H1 (cell line): ENCODE results near the gene ZNF566. TPM values are rescaled to one million over a fixed set of nuclear protein-coding genes. Genes with fewer than 3 reads are reported as not detected.

Experiments
- CTCF ChIA-PET: fragments of 300-600 bp; sonication (Branson Sonifier 250); formaldehyde crosslinking; loops from one replicate; lab custom pipeline; 2021; ENCODE audit not compliant: partially characterized antibody; lab: Charles Lee
- POLR2A ChIA-PET: fragments of 300-600 bp; sonication (Branson Sonifier 250); formaldehyde crosslinking; loops from one replicate; lab custom pipeline; 2021; ENCODE audit warnings: inconsistent platforms; ENCODE audit not compliant: partially characterized antibody; lab: Charles Lee
- DNase-seq, 2 experiments: peaks; one replicate each; pipeline versions ENCODE4 v3.0.0 to v3.0.0-alpha.2; 2010 to 2022; ENCODE audit warnings: low spot score in 2 of 2, low read depth in 1 of 2, mixed read lengths in 1 of 2
- FAIRE-seq: peaks from 2 replicates; lab custom pipeline; 2011; peaks lifted over from hg19 to GRCh38; lab: Jason Lieb, UNC
- H2AFZ ChIP-seq: 2 replicates; pipeline ENCODE4 v1.8.1; 2012; ENCODE audit warnings: low read length, inconsistent platforms
- H2AK5ac ChIP-seq: 2 replicates; pipeline ENCODE4 v1.6.1; 2013; ENCODE audit warnings: low read depth, low read length
- H2BK120ac ChIP-seq: replicated peaks from 2 replicates; pipeline ENCODE3; 2013; ENCODE audit warnings: low read depth, low read length, inconsistent platforms
- H2BK12ac ChIP-seq: 2 replicates; pipeline ENCODE4 v1.6.1; 2013; ENCODE audit warnings: low read depth, low read length
- H2BK15ac ChIP-seq: 2 replicates; pipeline ENCODE4 v1.6.1; 2013; ENCODE audit warnings: low read length
- H2BK20ac ChIP-seq: 2 replicates; pipeline ENCODE4 v1.6.1; 2013; ENCODE audit warnings: low read length
- H2BK5ac ChIP-seq: 2 replicates; pipeline ENCODE4 v1.6.1; 2013; ENCODE audit warnings: low read depth, low read length
- H3K14ac ChIP-seq: 2 replicates; pipeline ENCODE4 v1.6.1; 2013; ENCODE audit warnings: inconsistent platforms; ENCODE audit not compliant: insufficient read length
- H3K18ac ChIP-seq: 2 replicates; pipeline ENCODE4 v1.6.1; 2013; ENCODE audit warnings: low read length; ENCODE audit errors: extremely low read depth
- H3K23ac ChIP-seq: 2 replicates; pipeline ENCODE4 v1.6.1; 2013; ENCODE audit warnings: inconsistent platforms; ENCODE audit not compliant: insufficient read length
- H3K23me2 ChIP-seq: 2 replicates; pipeline ENCODE4 v1.6.1; 2013; ENCODE audit warnings: low read depth, low read length
- H3K27ac ChIP-seq: 2 replicates; pipeline ENCODE4 v1.6.1; 2011; ENCODE audit warnings: low read depth, low read length, inconsistent platforms
- H3K27me3 ChIP-seq, 4 experiments: replicated peaks in 1 of 4; 1 replicate in 1 of 4; 2 replicates in 3 of 4; pipeline versions ENCODE4 v1.6.1 to v1.8.1; 2011 to 2013; ENCODE audit warnings: low read length in 3 of 4, mild to moderate bottlenecking in 3 of 4, inconsistent platforms in 2 of 4, mixed read lengths in 2 of 4, moderate library complexity in 1 of 4; ENCODE audit not compliant: control insufficient read depth in 3 of 4, insufficient read depth in 3 of 4; ENCODE audit errors: extremely low read depth in 1 of 4
- H3K36me3 ChIP-seq, 4 experiments: 2 replicates each; pipeline versions ENCODE4 v1.6.1 to v1.8.1; 2011 to 2013; ENCODE audit warnings: mild to moderate bottlenecking in 4 of 4, low read length in 3 of 4, moderate library complexity in 2 of 4, control low read depth in 1 of 4, inconsistent platforms in 1 of 4; ENCODE audit not compliant: insufficient read depth in 4 of 4, control insufficient read depth in 2 of 4
- H3K4ac ChIP-seq: replicated peaks from 2 replicates; pipeline ENCODE3; 2013; ENCODE audit warnings: low read length, low read depth, mixed read lengths, inconsistent platforms; ENCODE audit not compliant: insufficient read length
- H3K4me1 ChIP-seq, 4 experiments: replicated peaks in 1 of 4; 1 replicate in 1 of 4; 2 replicates in 3 of 4; pipeline versions ENCODE4 v1.6.1 to v1.8.1; 2011 to 2013; ENCODE audit warnings: low read length in 3 of 4, inconsistent platforms in 2 of 4, mixed read lengths in 1 of 4; ENCODE audit not compliant: insufficient read depth in 4 of 4, control insufficient read depth in 3 of 4
- H3K4me2 ChIP-seq, 2 experiments: 2 replicates each; pipeline versions ENCODE4 v1.6.1 to v1.8.1; 2011 to 2013; ENCODE audit warnings: low read depth in 2 of 2, low read length in 2 of 2, control low read depth in 1 of 2, inconsistent platforms in 1 of 2, mild to moderate bottlenecking in 1 of 2; ENCODE audit not compliant: insufficient read depth in 1 of 2
- H3K4me3 ChIP-seq, 4 experiments: fragments of 200-600, 300-600 bp in 1 of 4; sonication (generic), shearing (Covaris generic), sonication (Bioruptor Twin) in 1 of 4; 2 replicates each; pipeline versions ENCODE4 v1.5.1 to v1.8.1; 2011 to 2016; ENCODE audit warnings: low read length in 4 of 4, low read depth in 3 of 4, control low read depth in 2 of 4, inconsistent platforms in 2 of 4, mild to moderate bottlenecking in 2 of 4, mixed read lengths in 1 of 4, moderate library complexity in 1 of 4; ENCODE audit not compliant: insufficient read depth in 2 of 4; ENCODE audit errors: extremely low read depth in 1 of 4
- H3K56ac ChIP-seq: replicated peaks from 2 replicates; pipeline ENCODE3; 2013; ENCODE audit warnings: low read depth, mild to moderate bottlenecking, mixed read lengths, low read length, inconsistent platforms; ENCODE audit not compliant: insufficient read length
- H3K79me1 ChIP-seq: 2 replicates; pipeline ENCODE4 v1.6.1; 2013; ENCODE audit warnings: low read depth, low read length, control low read depth
- H3K79me2 ChIP-seq, 2 experiments: 2 replicates each; pipeline versions ENCODE4 v1.6.1 to v1.8.1; 2012 to 2013; ENCODE audit warnings: low read length in 2 of 2, mild to moderate bottlenecking in 2 of 2, inconsistent platforms in 1 of 2; ENCODE audit not compliant: insufficient read depth in 2 of 2, control insufficient read depth in 1 of 2
- H3K9ac ChIP-seq, 4 experiments: replicated peaks in 1 of 4; 1 replicate in 1 of 4; 2 replicates in 3 of 4; pipeline versions ENCODE4 v1.6.1 to v1.8.1; 2011 to 2013; ENCODE audit warnings: low read depth in 3 of 4, low read length in 3 of 4, control low read depth in 2 of 4, mild to moderate bottlenecking in 2 of 4, moderate library complexity in 2 of 4, inconsistent platforms in 1 of 4; ENCODE audit errors: extremely low read depth in 1 of 4
- H3K9me3 ChIP-seq, 2 experiments: 2 replicates each; pipeline versions ENCODE4 v1.6.1 to v1.8.1; 2012 to 2013; ENCODE audit warnings: mild to moderate bottlenecking in 2 of 2, moderate library complexity in 2 of 2, control low read depth in 1 of 2, inconsistent platforms in 1 of 2, low read depth in 1 of 2, low read length in 1 of 2, mixed read lengths in 1 of 2; ENCODE audit not compliant: insufficient read depth in 2 of 2
- H4K20me1 ChIP-seq, 2 experiments: replicated peaks in 1 of 2; 2 replicates each; pipeline versions ENCODE3 to v1.8.1; 2011 to 2013; ENCODE audit warnings: inconsistent platforms in 2 of 2, low read length in 2 of 2, mild to moderate bottlenecking in 1 of 2; ENCODE audit not compliant: insufficient read depth in 2 of 2, control insufficient read depth in 1 of 2
- H4K5ac ChIP-seq: 2 replicates; pipeline ENCODE4 v1.6.1; 2013; ENCODE audit warnings: low read length, low read depth, mixed read lengths, inconsistent platforms; ENCODE audit not compliant: insufficient read length
- H4K8ac ChIP-seq: 2 replicates; pipeline ENCODE4 v1.8.0; 2013; ENCODE audit warnings: mild to moderate bottlenecking, moderate library complexity, low read length, inconsistent platforms; ENCODE audit not compliant: insufficient read depth; ENCODE audit errors: extremely low read depth
- H4K91ac ChIP-seq: replicated peaks from 2 replicates; pipeline ENCODE3; 2013; ENCODE audit warnings: low read length, mixed read lengths, inconsistent platforms; ENCODE audit not compliant: insufficient read length
- FOSL1 ChIP-seq: IDR thresholded peaks from 2 replicates; pipeline ENCODE4 v1.6.1; 2011; ENCODE audit warnings: mild to moderate bottlenecking, low read depth, low read length, moderate library complexity; ENCODE audit not compliant: insufficient read depth
- KDM1A ChIP-seq: fragments of 200-600, 300-600 bp; sonication (generic); IDR thresholded peaks from 2 replicates; pipeline ENCODE4 v1.7.1; 2016; ENCODE audit warnings: mild to moderate bottlenecking, low read length, borderline replicate concordance
- MAX ChIP-seq: IDR thresholded peaks from 2 replicates; pipeline ENCODE4 v1.6.1; 2012; ENCODE audit warnings: inconsistent platforms
- SIN3A ChIP-seq, 2 experiments: IDR thresholded peaks in 1 of 2; conservative IDR thresholded peaks in 1 of 2; 2 replicates each; pipeline ENCODE4 v1.6.1; 2011 to 2012; ENCODE audit warnings: low read length in 2 of 2, improper control_type of control experiment in 1 of 2, low read depth in 1 of 2, mild to moderate bottlenecking in 1 of 2
- SIX5 ChIP-seq: IDR thresholded peaks from 2 replicates; pipeline ENCODE4 v1.6.1; 2011; ENCODE audit warnings: mild to moderate bottlenecking, low read depth, low read length
- TCF12 ChIP-seq: IDR thresholded peaks from 2 replicates; pipeline ENCODE4 v1.6.1; 2011; ENCODE audit warnings: low read depth, mild to moderate bottlenecking, low read length
- USF2 ChIP-seq: IDR thresholded peaks from 2 replicates; pipeline ENCODE4 v1.6.1; 2011; ENCODE audit warnings: low read length, improper control_type of control experiment
- WGBS, 2 experiments: shearing (Covaris generic) in 1 of 2; methylation state at CpG; one replicate each; pipeline versions ENCODE4 v1.1.6 to v1.1.7; 2013 to 2015; ENCODE audit warnings: low lambda C conversion rate in 2 of 2, mixed read lengths in 2 of 2, inconsistent platforms in 1 of 2, low coverage in 1 of 2, missing lambda C conversion rate in 1 of 2; ENCODE audit not compliant: insufficient replicate concordance in 2 of 2, insufficient coverage in 1 of 2, insufficient read length in 1 of 2; ENCODE audit errors: extremely low coverage in 1 of 2, missing lambda C conversion rate in 1 of 2; 5-methylcytosine and 5-hydroxymethylcytosine counted together
- polyA plus RNA-seq, 7 experiments: library from polyadenylated mRNA; depleted of rRNA in 3 of 7; stranded (reverse) in 5 of 7; unstranded in 2 of 7; fragments of >200 nt in 5 of 7; fragments of 200-250 nt in 2 of 7; gene quantifications; 1 replicate in 5 of 7; 2 replicates in 1 of 7; 4 replicates in 1 of 7; pipeline versions ENCODE4 v1.2.1 to v1.2.3, GENCODE V29; 2011 to 2013; ENCODE audit warnings: missing spikeins in 2 of 7, mixed read lengths in 2 of 7
- total RNA-seq: library from RNA; stranded (reverse); fragmentation: NEBNext Ultra II Directional; extraction: Animal tissue kit (Norgen Biotek cat#: 25700); gene quantifications from 2 replicates; pipeline ENCODE4 v1.2.1, GENCODE V29; 2021

The ZNF566 gene
- total and polyA plus RNA-seq, 2 of the 8 experiments (the other 6 are each of a cell fraction or from before 2014, with no cell fraction given): 6.9 to 16.6 TPM

DNA sequence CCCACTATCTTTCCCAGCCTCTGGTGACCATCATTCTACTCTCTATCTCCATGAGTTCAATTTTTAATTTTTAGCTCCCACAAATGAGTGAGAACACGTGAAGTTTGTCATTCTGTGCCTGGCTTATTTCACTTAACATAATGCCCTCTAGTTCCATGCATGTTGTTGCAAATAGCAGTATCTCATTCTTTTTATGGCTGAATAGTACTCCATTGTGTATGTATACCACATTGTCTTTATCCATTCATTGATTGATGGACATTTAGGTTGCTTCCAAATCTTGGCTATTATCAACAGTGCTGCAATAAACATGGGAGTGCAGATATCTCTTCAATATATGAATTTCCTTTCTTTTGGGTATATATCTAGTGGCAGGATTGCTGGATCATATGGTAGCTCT lies 48.0 kb downstream of the ZNF566 start:
- Histone ChIP-seq H3K18ac (no peak overlapping the region), H2AFZ (no peak overlapping the region), H3K23ac (no peak overlapping the region), H3K27ac (no peak overlapping the region), H4K20me1 (no peaks in the 10 kb centered on the region), H3K27me3 (no peaks in the 10 kb centered on the region), H4K91ac (no peak overlapping the region), H2BK5ac (no peak overlapping the region), H2AK5ac (no peak overlapping the region), H3K79me2 (no peaks in the 10 kb centered on the region), H2BK12ac (no peak overlapping the region), H2BK15ac (no peak overlapping the region), H3K14ac (no peak overlapping the region), H3K9me3 (peaks cover 17 to 22% of the 10 kb centered on the region in 2 experiments), H2BK20ac (no peak overlapping the region), H3K36me3 (no peaks in the 10 kb centered on the region; a peak in 1 of 8 replicates), H3K23me2 (no peaks in the 10 kb centered on the region), H3K4me2 (no peak overlapping the region), H3K79me1 (no peaks in the 10 kb centered on the region), H3K4me1 (no peaks in the 10 kb centered on the region), H3K9ac (no peak overlapping the region), H3K4ac (no peak overlapping the region), H3K56ac (no peak overlapping the region), H4K8ac (no peak overlapping the region), H2BK120ac (no peak overlapping the region), H3K4me3 (no peak overlapping the region), H4K5ac (no peak overlapping the region)
- ChIA-PET CTCF (no interaction called here), POLR2A (no interaction called here)
- DNase-seq: no peak
- FAIRE-seq: no peak
- 74% methylated on average over 1 of the region's 1 CpG; no CpG with 5 or more reads in 1 of the 2 experiments for WGBS, 2 experiments
- TF ChIP-seq USF2 (no peak), SIN3A (conservative IDR thresholded peaks at IDR 0.05 in 1 of 2, IDR thresholded peaks at IDR 0.05 in 1 of 2; ENCODE audit: low read depth in 1 of 2, low read length in 2 of 2) (no peak), SIX5 (no peak), TCF12 (no peak), MAX (no peak), KDM1A (no peak), FOSL1 (no peak)
